OCI-M2 (cell line): Measurements from ENCODE around the gene GUCA2B.

Source experiments
- DNase-seq: peaks from one replicate; lab custom pipeline; 2025; ENCODE audit not compliant: unreplicated experiment; lab: John Stamatoyannopoulos, UW

The GUCA2B gene

DNA sequence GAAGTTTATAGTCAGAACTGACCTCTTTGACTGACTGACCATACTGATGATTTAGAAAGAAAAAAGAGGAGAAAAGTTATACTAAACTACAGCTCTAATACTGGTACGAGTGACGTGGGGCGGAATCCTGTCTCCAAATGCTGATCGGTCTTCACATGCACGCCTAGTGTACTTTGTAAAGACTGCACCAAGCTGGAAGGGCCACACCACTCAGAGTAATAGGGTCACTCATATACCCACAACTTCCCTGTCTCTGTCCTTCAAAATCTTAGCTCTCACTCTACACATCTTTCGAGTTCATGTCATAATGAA, 30.7 kb downstream of the GUCA2B start:
- no peak for DNase-seq

- no peak for DNase-seq
Measured at GRCh38 chr1:42184616-42185015, 31.4 kb downstream of the GUCA2B start.

GRCh38 chr1:42186152-42186551, 32.9 kb downstream of the GUCA2B start:
- no peak for DNase-seq

DNA sequence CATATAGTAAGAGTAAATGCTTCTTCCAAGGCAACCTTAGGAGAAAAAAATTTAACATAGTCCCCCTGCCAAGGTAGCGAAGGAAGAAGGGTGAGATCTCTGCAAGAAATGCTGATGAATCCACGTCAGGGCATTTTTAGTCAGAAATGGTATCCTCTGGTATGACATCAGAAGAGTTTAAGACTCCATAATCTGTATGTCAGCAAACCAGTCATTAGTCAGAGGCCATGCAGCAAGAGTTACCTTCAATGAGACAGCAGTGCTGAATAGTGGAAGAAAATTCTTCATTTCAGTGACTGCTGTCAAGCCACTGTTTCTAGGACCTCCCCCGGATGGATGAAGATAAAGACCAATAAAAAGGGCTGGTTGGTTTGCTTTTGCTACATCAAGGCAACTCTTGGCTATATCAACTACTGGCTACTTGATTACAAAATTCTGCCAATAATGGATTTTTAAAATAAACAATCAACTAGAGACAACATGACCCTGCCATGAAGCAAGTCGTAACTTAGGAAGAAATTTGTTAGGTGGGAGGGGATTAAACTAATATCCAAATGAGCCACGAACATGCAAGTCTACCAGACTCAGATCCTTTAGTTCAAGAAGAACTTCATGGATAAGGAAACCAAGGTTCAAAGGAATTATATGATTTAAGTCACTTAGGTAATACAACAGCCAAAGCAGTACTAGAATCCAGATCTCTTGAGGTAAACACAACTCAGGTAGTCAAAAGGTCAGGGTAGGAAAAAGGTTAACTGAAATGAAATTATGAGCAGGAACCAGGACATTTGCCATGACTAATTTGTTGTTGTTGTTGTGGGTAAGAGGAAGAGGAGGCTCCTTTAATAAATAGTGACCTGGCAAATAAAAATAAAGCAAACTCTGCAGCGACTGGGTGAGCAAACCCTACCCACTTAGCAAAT, 37.0 kb downstream of the GUCA2B start:
- DNase-seq, result no peak

GRCh38 chr1:42191319-42191718, 38.1 kb downstream of the GUCA2B start:
- DNase-seq, result no peak

DNA sequence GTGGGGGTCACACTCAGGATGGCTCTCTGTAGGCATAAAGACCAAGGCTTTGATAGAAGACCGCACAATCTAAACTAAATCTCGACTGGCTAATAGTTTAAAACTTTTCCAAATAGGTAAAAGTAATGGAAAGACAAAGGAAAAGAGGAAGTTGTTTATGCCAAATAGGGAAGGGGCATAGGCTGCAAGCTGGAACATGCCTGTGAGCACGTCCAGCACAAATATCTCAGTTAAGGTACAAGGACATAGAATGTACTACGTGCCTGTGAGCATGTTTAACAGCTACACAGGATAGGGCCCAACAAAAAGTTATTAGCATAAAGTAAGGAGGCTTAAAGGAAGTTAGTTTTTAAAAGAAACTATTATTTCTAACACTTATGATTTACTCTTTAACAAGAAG, 38.9 kb downstream of the GUCA2B start:
- no peak for DNase-seq

GRCh38 chr1:42195841-42196240, 42.6 kb downstream of the GUCA2B start:
- no peak for DNase-seq

DNA sequence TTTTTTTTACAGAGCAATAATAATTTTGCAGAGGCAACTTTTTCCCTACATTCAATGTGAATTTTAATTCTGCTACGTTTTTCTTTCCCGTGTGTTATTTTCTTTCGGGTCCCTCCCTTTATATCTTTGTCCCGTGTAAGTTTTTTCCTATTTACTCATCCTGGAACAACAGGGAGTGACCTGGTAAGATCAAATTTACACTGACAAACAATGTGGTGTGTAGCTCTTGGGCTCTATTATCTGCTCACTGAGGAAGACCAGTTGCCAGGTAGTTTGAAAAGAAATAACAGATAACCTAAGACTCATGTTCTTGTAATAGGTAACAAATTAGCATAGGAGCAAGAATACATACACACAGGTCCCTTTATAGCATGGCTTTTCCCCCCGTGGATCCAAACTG, 45.0 kb downstream of the GUCA2B start:
- DNase-seq, result no peak

DNA sequence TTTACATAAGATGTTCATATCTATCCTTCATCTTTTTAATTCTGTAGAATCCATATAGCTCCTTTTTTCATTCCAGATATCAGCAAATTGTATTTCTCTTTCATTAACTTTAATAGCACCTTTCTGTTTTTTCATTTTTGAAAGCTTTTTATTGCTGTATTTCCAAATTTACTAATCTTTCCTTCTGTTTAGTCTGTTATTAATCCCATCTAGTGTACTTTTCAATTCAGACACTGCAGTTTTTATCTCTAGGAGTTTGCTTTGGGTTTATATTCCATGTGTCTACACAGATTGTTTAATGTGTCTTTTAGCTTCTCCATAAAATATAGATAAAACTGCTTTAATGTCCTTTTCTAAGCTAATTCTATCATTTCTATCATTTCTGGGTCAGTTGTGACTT, 48.8 kb downstream of the GUCA2B start:
- DNase-seq, result no peak
